ENCODE data around the gene ALDH1L1. TPM values are rescaled to one million over a fixed set of nuclear protein-coding genes. Genes with fewer than 3 reads are reported as not detected.

ALDH1L1 gene
- total RNA-seq, 1 donor from 2014 or later, result 11.1 TPM

GRCh38 chr3:126083511-126083912 lies 96.9 kb downstream of the ALDH1L1 start:
- DNase-seq (ENCODE audit: low read depth), result peak; percentile 19
- FAIRE-seq, result no peak
- no peak for TF ChIP-seq CTCF (IDR thresholded peaks at IDR 0.05; ENCODE audit: insufficient read depth, low read length, severe bottlenecking)
- Histone ChIP-seq H3K36me3 (ENCODE audit: control insufficient read depth, insufficient read depth, low read length) (no peaks in the 10 kb centered on the region), H3K4me3 (ENCODE audit: low read depth, low read length) (peak overlapping the region; percentile 62), H3K27me3 (ENCODE audit: control insufficient read depth, insufficient read depth, low read length) (no peaks in the 10 kb centered on the region)

- no peak for DNase-seq (ENCODE audit: low read depth)
- Histone ChIP-seq H3K27me3 (ENCODE audit: control insufficient read depth, insufficient read depth, low read length) (no peaks in the 10 kb centered on the region), H3K4me3 (ENCODE audit: low read depth, low read length) (peak overlapping the region; percentile 62), H3K36me3 (ENCODE audit: control insufficient read depth, insufficient read depth, low read length) (no peaks in the 10 kb centered on the region)
- no peak for TF ChIP-seq CTCF (IDR thresholded peaks at IDR 0.05; ENCODE audit: insufficient read depth, low read length, severe bottlenecking)
- FAIRE-seq, result no peak
These were observed 97.3 kb downstream of the ALDH1L1 start for GRCh38 chr3:126083138-126083445.

GRCh38 chr3:126082362-126083137 lies 97.8 kb downstream of the ALDH1L1 start:
- H3K4me3 ChIP-seq (ENCODE audit: low read depth, low read length), result no peak overlapping the region
- no peak for FAIRE-seq
- no peak for DNase-seq (ENCODE audit: low read depth)
- no peak for TF ChIP-seq CTCF (IDR thresholded peaks at IDR 0.05; ENCODE audit: insufficient read depth, low read length, severe bottlenecking)
- no peaks in the 10 kb centered on the region for H3K27me3 ChIP-seq (ENCODE audit: control insufficient read depth, insufficient read depth, low read length)
- no peaks in the 10 kb centered on the region for H3K36me3 ChIP-seq (ENCODE audit: control insufficient read depth, insufficient read depth, low read length)

GRCh38 chr3:126081618-126082361 lies 98.6 kb downstream of the ALDH1L1 start:
- Histone ChIP-seq H3K27me3 (ENCODE audit: control insufficient read depth, insufficient read depth, low read length) (no peaks in the 10 kb centered on the region), H3K36me3 (ENCODE audit: control insufficient read depth, insufficient read depth, low read length) (no peaks in the 10 kb centered on the region), H3K4me3 (ENCODE audit: low read depth, low read length) (no peak overlapping the region)
- FAIRE-seq (no peak), DNase-seq (ENCODE audit: low read depth) (peak; percentile 69)
- TF ChIP-seq CTCF (IDR thresholded peaks at IDR 0.05; ENCODE audit: insufficient read depth, low read length, severe bottlenecking), result peak; percentile 62

GRCh38 chr3:126080970-126081369 lies 99.4 kb downstream of the ALDH1L1 start:
- FAIRE-seq, result no peak
- Histone ChIP-seq H3K27me3 (ENCODE audit: control insufficient read depth, insufficient read depth, low read length) (no peaks in the 10 kb centered on the region), H3K4me3 (ENCODE audit: low read depth, low read length) (no peak overlapping the region), H3K36me3 (ENCODE audit: control insufficient read depth, insufficient read depth, low read length) (no peaks in the 10 kb centered on the region)
- DNase-seq (ENCODE audit: low read depth), result no peak
- TF ChIP-seq CTCF (IDR thresholded peaks at IDR 0.05; ENCODE audit: insufficient read depth, low read length, severe bottlenecking), result no peak
